Uterus (tissue), 2 donors: ENCODE measurements around the gene NIPBL.
"Not testable (repeated sequence)": the region's sequence is repeated elsewhere in the genome, so short reads cannot be mapped to it uniquely, and the experiment has no call there.

Experiments used
- POLR2A ChIP-seq, 2 donors: fragments of 450-650 bp; IDR thresholded peaks; one replicate each; pipeline ENCODE4 v1.6.1; 2016; ENCODE audit warnings: antibody characterized with exemption in 2 of 2, mild to moderate bottlenecking in 1 of 2, moderate library complexity in 1 of 2
- TF ChIP-seq, protein P1 (sequence below), 4 experiments: fragments of 200-600 bp in 2 of 4; fragments of 450-650 bp in 2 of 4; sonication (generic) in 2 of 4; IDR thresholded peaks; one replicate each; pipeline ENCODE4 v1.5.1; 2016 to 2019; ENCODE audit warnings: antibody characterized with exemption in 4 of 4, mild to moderate bottlenecking in 2 of 4, moderate library complexity in 1 of 4

- TF ChIP-seq, protein P1, sequence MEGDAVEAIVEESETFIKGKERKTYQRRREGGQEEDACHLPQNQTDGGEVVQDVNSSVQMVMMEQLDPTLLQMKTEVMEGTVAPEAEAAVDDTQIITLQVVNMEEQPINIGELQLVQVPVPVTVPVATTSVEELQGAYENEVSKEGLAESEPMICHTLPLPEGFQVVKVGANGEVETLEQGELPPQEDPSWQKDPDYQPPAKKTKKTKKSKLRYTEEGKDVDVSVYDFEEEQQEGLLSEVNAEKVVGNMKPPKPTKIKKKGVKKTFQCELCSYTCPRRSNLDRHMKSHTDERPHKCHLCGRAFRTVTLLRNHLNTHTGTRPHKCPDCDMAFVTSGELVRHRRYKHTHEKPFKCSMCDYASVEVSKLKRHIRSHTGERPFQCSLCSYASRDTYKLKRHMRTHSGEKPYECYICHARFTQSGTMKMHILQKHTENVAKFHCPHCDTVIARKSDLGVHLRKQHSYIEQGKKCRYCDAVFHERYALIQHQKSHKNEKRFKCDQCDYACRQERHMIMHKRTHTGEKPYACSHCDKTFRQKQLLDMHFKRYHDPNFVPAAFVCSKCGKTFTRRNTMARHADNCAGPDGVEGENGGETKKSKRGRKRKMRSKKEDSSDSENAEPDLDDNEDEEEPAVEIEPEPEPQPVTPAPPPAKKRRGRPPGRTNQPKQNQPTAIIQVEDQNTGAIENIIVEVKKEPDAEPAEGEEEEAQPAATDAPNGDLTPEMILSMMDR (IDR thresholded peaks at IDR 0.05), result not testable (repeated sequence)
- not testable (repeated sequence) for TF ChIP-seq POLR2A (IDR thresholded peaks at IDR 0.05)
Measured at GRCh38 chr5:36916614-36917013, 40.0 kb downstream of the NIPBL start.
